Ovary (tissue), 10 donors: ENCODE results near the gene HCFC2. TPM values are rescaled to one million over a fixed set of nuclear protein-coding genes. Genes with fewer than 3 reads are reported as not detected.
"Not testable (repeated sequence)": the region's sequence is repeated elsewhere in the genome, so short reads cannot be mapped to it uniquely, and the experiment has no call there.

ENCODE experiments used
- DNase-seq, 5 donors: peaks; one replicate each; pipeline ENCODE4 v3.0.0-alpha.2; 2019 to 2020
- H3K27ac ChIP-seq, 2 donors: fragments of 200-600 bp; one replicate each; pipeline versions ENCODE4 v1.5.1 to v1.8.0; 2019 to 2022
- H3K27me3 ChIP-seq: fragments of 200-600 bp; one replicate; pipeline ENCODE4 v1.8.0; 2022
- H3K36me3 ChIP-seq: fragments of 200-600 bp; sonication (generic); one replicate; pipeline ENCODE4 v1.5.1; 2019
- H3K4me1 ChIP-seq: one replicate; pipeline ENCODE4 v1.8.1; 2013; ENCODE audit warnings: mild to moderate bottlenecking, moderate library complexity; ENCODE audit not compliant: insufficient read depth
- H3K4me3 ChIP-seq: fragments of 200-600 bp; sonication (generic); one replicate; pipeline ENCODE4 v1.5.1; 2017
- H3K9me3 ChIP-seq, 2 donors: fragments of 200-600 bp in 1 of 2; sonication (generic) in 1 of 2; one replicate each; pipeline versions ENCODE4 v1.5.1 to v1.8.1; 2013 to 2019; ENCODE audit warnings: mild to moderate bottlenecking in 1 of 2, moderate library complexity in 1 of 2
- EP300 ChIP-seq: sonication (generic); formaldehyde crosslinking; IDR thresholded peaks from one replicate; pipeline ENCODE4 v1.6.1; 2017; ENCODE audit warnings: antibody characterized with exemption
- POLR2A ChIP-seq: fragments of 450-650 bp; IDR thresholded peaks from one replicate; pipeline ENCODE4 v1.6.1; 2017; ENCODE audit warnings: antibody characterized with exemption, mild to moderate bottlenecking, moderate library complexity
- WGBS, 3 donors: extraction: QIAGEN DNeasy Blood & Tissue Kit in 1 of 3; methylation state at CpG; one replicate each; pipeline versions ENCODE4 v1.1.5 to v1.1.7; 2013 to 2017; 5-methylcytosine and 5-hydroxymethylcytosine counted together
- intact Hi-C, 4 donors: fragments of 100-400 bp; cut with DNase I; formaldehyde crosslinking; loops; one replicate each; pipeline versions ENCODE4 v1.11.0 to v1.15.1; 2022 to 2023
- long read RNA-seq, 3 donors: library from polyadenylated mRNA in 2 of 3; unstranded in 2 of 3; transcript quantifications; one replicate each; pipeline ENCODE4 v2.0.0 and lab custom pipeline, GENCODE V29; 2021 to 2026
- polyA plus RNA-seq, 2 donors: library from polyadenylated mRNA; stranded (reverse); fragments of 200-250 nt in 1 of 2; fragments of 350-450 nt in 1 of 2; fragmentation: Illumina TruSeq in 1 of 2; extraction: RNeasy Lipid Tissue Mini Kit (QIAGEN cat#74804) in 1 of 2; gene quantifications; one replicate each; pipeline ENCODE4 v1.2.3, GENCODE V29; 2013 to 2014
- total RNA-seq, 7 donors: library from RNA; depleted of rRNA in 2 of 7; stranded (reverse); fragments of >200 nt in 2 of 7; fragmentation: NEBNext Ultra II Directional in 3 of 7; extraction: Animal tissue kit (Norgen Biotek cat#: 25700) in 3 of 7; gene quantifications; one replicate each; pipeline versions ENCODE4 v1.1.0 to v1.2.4, GENCODE V29; 2016 to 2023
- TF ChIP-seq, protein P1 (sequence below), 3 donors: fragments of 450-650 bp in 2 of 3; fragments of 200-600 bp in 1 of 3; IDR thresholded peaks; one replicate each; pipeline versions ENCODE4 v1.5.1 to v1.8.0; 2016 to 2022; ENCODE audit warnings: antibody characterized with exemption in 3 of 3, mild to moderate bottlenecking in 1 of 3
- donor health status: DM: no; HTN: no; CAD: no; lungs with moderate emphysema.
- donor health status: DM: no; HTN: no; CAD: no.
- donor health status: Bipolar disorder and iron deficiency.
- donor health status: DM: yes; HTN: yes; CAD: no.
- donor health status: DM: no; HTN: no; CAD: no.
- donor health status: DM: yes; HTN: yes; CAD: no.

HCFC2 gene
- total RNA-seq, result 10 to 100 TPM; 17.2 to 24.6 (median 23.5) TPM
- 10 to 100 TPM in 1 of 2 donors, 1 to 10 TPM in 1; 8.8 to 10.9 TPM for polyA plus RNA-seq
- long read RNA-seq, donor 1, full-length matches to known transcripts, result 12 of 20 reads
- long read RNA-seq, donor 1, partial matches to known transcripts, result 4 of 20 reads
- long read RNA-seq, donor 1, other reads (novel, unspliced or antisense), result 4 of 20 reads
- long read RNA-seq, donor 2, full-length matches to known transcripts, result 4 of 4 reads
- long read RNA-seq, donor 2, partial matches to known transcripts, result 0 of 4 reads
- long read RNA-seq, donor 2, other reads (novel, unspliced or antisense), result 0 of 4 reads
- long read RNA-seq, donor 3, full-length matches to known transcripts, result 14 of 24 reads
- long read RNA-seq, donor 3, partial matches to known transcripts, result 1 of 24 reads
- long read RNA-seq, donor 3, other reads (novel, unspliced or antisense), result 9 of 24 reads

GRCh38 chr12:104064031-104064841 lies at the start of gene HCFC2:
Gene HCFC2 (plus strand): TSS chr12:104064531. CDS start chr12:104064561, 30 bp downstream.
- WGBS, 3 donors, result 0 to 1% (median 1%) methylated on average over 55 to 74 of the region's 74 CpGs
- H3K4me3 ChIP-seq, result peak within 1 kb of the TSS; percentile 82
- TF ChIP-seq EP300 (no peak), POLR2A (peak; percentile 59)
- TF ChIP-seq, protein P1, sequence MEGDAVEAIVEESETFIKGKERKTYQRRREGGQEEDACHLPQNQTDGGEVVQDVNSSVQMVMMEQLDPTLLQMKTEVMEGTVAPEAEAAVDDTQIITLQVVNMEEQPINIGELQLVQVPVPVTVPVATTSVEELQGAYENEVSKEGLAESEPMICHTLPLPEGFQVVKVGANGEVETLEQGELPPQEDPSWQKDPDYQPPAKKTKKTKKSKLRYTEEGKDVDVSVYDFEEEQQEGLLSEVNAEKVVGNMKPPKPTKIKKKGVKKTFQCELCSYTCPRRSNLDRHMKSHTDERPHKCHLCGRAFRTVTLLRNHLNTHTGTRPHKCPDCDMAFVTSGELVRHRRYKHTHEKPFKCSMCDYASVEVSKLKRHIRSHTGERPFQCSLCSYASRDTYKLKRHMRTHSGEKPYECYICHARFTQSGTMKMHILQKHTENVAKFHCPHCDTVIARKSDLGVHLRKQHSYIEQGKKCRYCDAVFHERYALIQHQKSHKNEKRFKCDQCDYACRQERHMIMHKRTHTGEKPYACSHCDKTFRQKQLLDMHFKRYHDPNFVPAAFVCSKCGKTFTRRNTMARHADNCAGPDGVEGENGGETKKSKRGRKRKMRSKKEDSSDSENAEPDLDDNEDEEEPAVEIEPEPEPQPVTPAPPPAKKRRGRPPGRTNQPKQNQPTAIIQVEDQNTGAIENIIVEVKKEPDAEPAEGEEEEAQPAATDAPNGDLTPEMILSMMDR (IDR thresholded peaks at IDR 0.05), result no peak
- H3K9me3 ChIP-seq, result no peaks in the 10 kb centered on the region
- no peaks in the 10 kb centered on the region for H3K27me3 ChIP-seq
- H3K27ac ChIP-seq, result peak within 1 kb of the TSS; percentile 31 to 72
- intact Hi-C loops, result loop anchor here in 3 of 4 donors (10.0 kb wide), 2 partner anchors 89 to 99 kb away; partner anchors contain the start of gene TDG (in 2 of the 3)
- DNase-seq, result peak; percentile 90 to 94 (median 93)
- no peaks in the 10 kb centered on the region for H3K36me3 ChIP-seq
- peaks cover 6% of the 10 kb centered on the region for H3K4me1 ChIP-seq

DNA sequence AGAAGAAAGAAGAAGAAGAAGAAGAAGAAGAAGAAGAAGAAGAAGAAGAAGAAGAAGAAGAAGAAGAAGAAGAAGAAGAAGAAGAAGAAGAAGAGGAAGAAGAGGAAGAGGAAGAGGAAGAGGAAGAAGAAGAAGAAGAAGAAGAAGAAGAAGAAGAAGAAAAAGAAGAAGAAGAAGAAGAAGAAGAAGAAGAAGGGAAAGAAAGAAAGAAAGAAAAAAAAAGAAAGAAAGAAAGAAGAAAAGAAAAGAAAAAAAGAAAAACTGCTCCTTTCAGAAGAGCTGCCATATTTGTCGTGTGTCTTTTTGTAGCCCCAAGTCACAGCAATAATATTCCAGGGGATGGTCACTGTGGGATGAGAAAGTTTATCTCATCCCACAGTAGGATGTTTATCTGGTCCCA lies 42.5 kb upstream of the HCFC2 start:
- 91 to 94% (median 92%) methylated on average over 1 of the region's 1 CpG for WGBS, 3 donors
- intact Hi-C loops, H3K27me3 ChIP-seq, H3K9me3 ChIP-seq, H3K4me1 ChIP-seq, DNase-seq, H3K27ac ChIP-seq, H3K4me3 ChIP-seq, H3K36me3 ChIP-seq: not testable (repeated sequence)

DNA sequence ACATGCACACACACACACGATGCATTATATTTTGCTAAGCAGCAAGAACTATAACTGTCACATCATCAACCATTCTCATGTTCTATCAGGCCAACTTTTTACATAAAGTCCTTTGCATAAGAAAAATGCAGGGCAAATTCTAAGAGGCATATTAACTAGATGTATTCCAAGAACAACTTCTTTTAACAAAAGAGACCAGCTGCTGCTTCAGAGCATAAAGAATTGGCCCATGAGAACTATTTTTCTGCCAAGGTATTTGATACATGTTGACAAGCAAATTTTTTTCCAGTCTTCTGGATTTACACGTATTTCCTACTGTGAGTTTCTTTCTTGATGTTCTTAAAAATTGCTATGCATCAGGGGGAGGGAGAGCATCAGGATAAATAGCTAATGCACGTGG lies 41.5 kb upstream of the HCFC2 start:
- DNase-seq, result no peak
- WGBS, 3 donors, result 32 to 36% (median 36%) methylated on average over 3 of the region's 3 CpGs
- intact Hi-C loops, result no loop called here
- Histone ChIP-seq H3K4me1 (no peaks in the 10 kb centered on the region), H3K27ac (no peak overlapping the region), H3K4me3 (no peak overlapping the region), H3K36me3 (no peaks in the 10 kb centered on the region), H3K27me3 (no peaks in the 10 kb centered on the region), H3K9me3 (no peaks in the 10 kb centered on the region)
- TF ChIP-seq POLR2A, result no peak

GRCh38 chr12:104023710-104024109 lies 40.6 kb upstream of the HCFC2 start:
- Histone ChIP-seq H3K9me3 (no peaks in the 10 kb centered on the region), H3K36me3 (no peaks in the 10 kb centered on the region), H3K4me1 (peaks cover 2% of the 10 kb centered on the region), H3K27ac (no peak overlapping the region), H3K4me3 (no peak overlapping the region), H3K27me3 (no peaks in the 10 kb centered on the region)
- intact Hi-C loops, result no loop called here
- TF ChIP-seq EP300, result no peak
- TF ChIP-seq POLR2A, result no peak
- TF ChIP-seq, protein P1 (IDR thresholded peaks at IDR 0.05), result no peak
- no peak for DNase-seq
- WGBS, 3 donors, result 66 to 73% (median 71%) methylated on average over 2 of the region's 2 CpGs

GRCh38 chr12:104024348-104024747 lies 40.0 kb upstream of the HCFC2 start:
- no peak overlapping the region for H3K4me3 ChIP-seq
- TF ChIP-seq, protein P1 (IDR thresholded peaks at IDR 0.05), result no peak
- TF ChIP-seq POLR2A, result no peak
- no peak for TF ChIP-seq EP300
- peaks cover 2% of the 10 kb centered on the region for H3K4me1 ChIP-seq
- no peak overlapping the region for H3K27ac ChIP-seq
- 95 to 97% (median 96%) methylated on average over 6 of the region's 6 CpGs for WGBS, 3 donors
- no peaks in the 10 kb centered on the region for H3K27me3 ChIP-seq
- intact Hi-C loops, result no loop called here
- no peaks in the 10 kb centered on the region for H3K9me3 ChIP-seq
- DNase-seq, result no peak
- no peaks in the 10 kb centered on the region for H3K36me3 ChIP-seq
